Keratinocyte (primary cell): Measurements from ENCODE around the gene SCN4A.

Experiments
- CTCF ChIP-seq, 3 experiments: IDR thresholded peaks in 1 of 3; conservative IDR thresholded peaks in 1 of 3; optimal IDR thresholded peaks in 1 of 3; 2 replicates in 2 of 3; 3 replicates in 1 of 3; pipeline versions ENCODE3 to v1.5.1; 2011; ENCODE audit warnings: low read length in 3 of 3, mild to moderate bottlenecking in 3 of 3, moderate library complexity in 2 of 3, control low read depth in 1 of 3, inconsistent platforms in 1 of 3; ENCODE audit not compliant: insufficient read depth in 2 of 3; ENCODE audit errors: extremely low read depth in 1 of 3
- EZH2 ChIP-seq: IDR thresholded peaks from one replicate; pipeline ENCODE4 v1.6.1; 2012; ENCODE audit warnings: inconsistent platforms, mild to moderate bottlenecking, low read length, moderate library complexity

DNA sequence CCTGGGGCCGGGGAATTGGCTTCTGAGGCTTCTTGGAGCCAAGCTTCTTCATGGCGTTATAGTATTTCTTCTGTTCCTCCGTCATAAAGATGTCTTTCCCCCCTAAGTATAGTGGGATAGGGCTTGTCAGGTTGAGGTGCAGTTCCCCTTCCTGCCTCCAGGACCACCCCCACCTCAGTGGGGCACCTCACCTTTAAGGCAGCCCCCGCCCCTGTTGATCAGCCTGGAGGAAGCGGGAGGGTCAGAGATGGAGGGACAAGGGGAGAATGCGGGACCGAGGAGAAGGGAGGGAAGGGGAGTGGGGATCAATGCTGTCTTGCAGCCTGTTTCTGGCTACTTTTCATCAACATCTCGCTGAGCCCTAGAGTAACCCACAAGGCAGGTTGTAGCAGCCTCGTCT lies 29.0 kb downstream of the SCN4A start:
- TF ChIP-seq EZH2 (no peak), CTCF (optimal IDR thresholded peaks at IDR 0.05 in 1 of 3, IDR thresholded peaks at IDR 0.05 in 1 of 3, conservative IDR thresholded peaks at IDR 0.05 in 1 of 3; ENCODE audit: extremely low read depth in 1 of 3, insufficient read depth in 2 of 3, low read length in 3 of 3) (peak in 1 of 3 experiments; percentile 12)
